Mononuclear cell (primary cell): ENCODE results near the gene AURKB. TPM values are rescaled to one million over a fixed set of nuclear protein-coding genes. Genes with fewer than 3 reads are reported as not detected.
A peak's percentile ranks its signal among the peaks of the same experiment; 100 is the strongest.
"Not testable (repeated sequence)": the region's sequence is repeated elsewhere in the genome, so short reads cannot be mapped to it uniquely, and the experiment has no call there.

Source experiments
- H3K27me3 ChIP-seq: 2 replicates; pipeline ENCODE4 v1.6.0; 2011; ENCODE audit warnings: low read length, control low read depth; ENCODE audit not compliant: insufficient read depth
- H3K4me1 ChIP-seq: 2 replicates; pipeline ENCODE4 v1.5.1; 2011; ENCODE audit warnings: mild to moderate bottlenecking, low read length, control low read depth; ENCODE audit not compliant: insufficient read depth
- H3K4me3 ChIP-seq: 2 replicates; pipeline ENCODE4 v1.5.1; 2011; ENCODE audit warnings: mild to moderate bottlenecking, low read length, moderate library complexity
- H3K9me3 ChIP-seq: 2 replicates; pipeline ENCODE4 v1.5.1; 2011; ENCODE audit warnings: low read depth, mild to moderate bottlenecking, control low read depth, low read length
- total RNA-seq: library from RNA; depleted of rRNA; stranded (reverse); fragments of >200 nt; gene quantifications from one replicate; pipeline ENCODE4 v1.2.3, GENCODE V29; 2012

Gene AURKB
- total RNA-seq, 1 donor: 1.5 TPM

GRCh38 chr17:8186446-8186786 is 24.0 kb downstream of the AURKB start:
- Histone ChIP-seq H3K4me3 (peak overlapping the region; percentile 61), H3K4me1 (peaks cover 48% of the 10 kb centered on the region)

GRCh38 chr17:8185582-8186445 is 24.6 kb downstream of the AURKB start:
- Histone ChIP-seq H3K27me3 (no peaks in the 10 kb centered on the region), H3K9me3 (no peaks in the 10 kb centered on the region), H3K4me1 (peaks cover 42% of the 10 kb centered on the region), H3K4me3 (peak overlapping the region; percentile 61)

More at GRCh38 chr17:8186446-8186786, 24.0 kb downstream of the AURKB start:
- Histone ChIP-seq H3K9me3 (no peaks in the 10 kb centered on the region), H3K27me3 (no peaks in the 10 kb centered on the region)

- no peak overlapping the region for H3K4me3 ChIP-seq
- H3K27me3 ChIP-seq: no peaks in the 10 kb centered on the region
- no peaks in the 10 kb centered on the region for H3K9me3 ChIP-seq
- H3K4me1 ChIP-seq: peaks cover 39% of the 10 kb centered on the region
Observed at GRCh38 chr17:8176998-8177731, 33.2 kb downstream of the AURKB start.

GRCh38 chr17:8176197-8176940 is 34.0 kb downstream of the AURKB start, which contains the start of gene TMEM107:
Gene TMEM107 (minus strand): TSS chr17:8176380. CDS start chr17:8176286, 94 bp downstream.
- Histone ChIP-seq H3K27me3 (no peaks in the 10 kb centered on the region), H3K9me3 (no peaks in the 10 kb centered on the region), H3K4me1 (peaks cover 39% of the 10 kb centered on the region), H3K4me3 (peak within 1 kb of the TSS; percentile 51)

GRCh38 chr17:8175795-8176196 is 34.6 kb downstream of the AURKB start:
- Histone ChIP-seq H3K9me3 (no peaks in the 10 kb centered on the region), H3K27me3 (no peaks in the 10 kb centered on the region), H3K4me1 (peaks cover 39% of the 10 kb centered on the region), H3K4me3 (peak overlapping the region; percentile 51)

- peak overlapping the region; percentile 36 for H3K4me3 ChIP-seq
- H3K9me3 ChIP-seq: no peaks in the 10 kb centered on the region
- peaks cover 39% of the 10 kb centered on the region for H3K4me1 ChIP-seq
- H3K27me3 ChIP-seq: no peaks in the 10 kb centered on the region
Observed at GRCh38 chr17:8173871-8174322, 36.5 kb downstream of the AURKB start.

- Histone ChIP-seq H3K4me3 (peak overlapping the region; percentile 36), H3K27me3 (no peaks in the 10 kb centered on the region), H3K4me1 (peaks cover 39% of the 10 kb centered on the region), H3K9me3 (no peaks in the 10 kb centered on the region)
Observed at GRCh38 chr17:8173056-8173870, 37.1 kb downstream of the AURKB start.

GRCh38 chr17:8170186-8170585 is 40.2 kb downstream of the AURKB start:
- H3K4me1 ChIP-seq: peaks cover 26% of the 10 kb centered on the region
- not testable (repeated sequence) for H3K4me3 ChIP-seq, H3K9me3 ChIP-seq, H3K27me3 ChIP-seq

GRCh38 chr17:8167526-8167925 is 42.8 kb downstream of the AURKB start:
- Histone ChIP-seq H3K27me3 (no peaks in the 10 kb centered on the region), H3K9me3 (no peaks in the 10 kb centered on the region), H3K4me3 (no peak overlapping the region), H3K4me1 (peaks cover 29% of the 10 kb centered on the region)

GRCh38 chr17:8166731-8167130 is 43.6 kb downstream of the AURKB start:
- Histone ChIP-seq H3K4me1 (peaks cover 30% of the 10 kb centered on the region), H3K4me3 (no peak overlapping the region), H3K9me3 (no peaks in the 10 kb centered on the region), H3K27me3 (no peaks in the 10 kb centered on the region)

GRCh38 chr17:8164815-8165131 is 45.6 kb downstream of the AURKB start:
- Histone ChIP-seq H3K27me3 (no peaks in the 10 kb centered on the region), H3K4me3 (no peak overlapping the region), H3K9me3 (no peaks in the 10 kb centered on the region), H3K4me1 (peaks cover 49% of the 10 kb centered on the region)

- H3K4me3 ChIP-seq: no peak overlapping the region
- peaks cover 53% of the 10 kb centered on the region for H3K4me1 ChIP-seq
- H3K27me3 ChIP-seq: no peaks in the 10 kb centered on the region
- no peaks in the 10 kb centered on the region for H3K9me3 ChIP-seq
Observed at GRCh38 chr17:8163978-8164814, 46.2 kb downstream of the AURKB start.

GRCh38 chr17:8162997-8163977 is 47.1 kb downstream of the AURKB start:
- Histone ChIP-seq H3K4me1 (peaks cover 61% of the 10 kb centered on the region), H3K27me3 (no peaks in the 10 kb centered on the region), H3K4me3 (peak overlapping the region; percentile 96), H3K9me3 (no peaks in the 10 kb centered on the region)
